H9 (cell line): ENCODE data around the gene CFAP97. TPM values are rescaled to one million over a fixed set of nuclear protein-coding genes. Genes with fewer than 3 reads are reported as not detected.
A peak's percentile ranks its signal among the peaks of the same experiment; 100 is the strongest.

Source experiments
- DNase-seq: peaks from one replicate; pipeline ENCODE4 v3.0.0-alpha.2; 2017
- H2AFZ ChIP-seq: one replicate; pipeline ENCODE4 v1.6.1; 2013; ENCODE audit warnings: mild to moderate bottlenecking, low read length, control low read depth, moderate library complexity
- H2AK5ac ChIP-seq: 2 replicates; pipeline ENCODE4 v1.6.1; 2013; ENCODE audit warnings: low read length, control low read depth, mixed read lengths; ENCODE audit not compliant: insufficient read length
- H2BK120ac ChIP-seq: one replicate; pipeline ENCODE4 v1.6.1; 2013; ENCODE audit warnings: low read depth, mild to moderate bottlenecking, low read length, control low read depth, inconsistent platforms; ENCODE audit not compliant: poor library complexity, severe bottlenecking
- H2BK12ac ChIP-seq: 2 replicates; pipeline ENCODE4 v1.6.1; 2013; ENCODE audit warnings: low read length, control low read depth, mixed read lengths, low read depth; ENCODE audit not compliant: insufficient read length
- H2BK15ac ChIP-seq: 2 replicates; pipeline ENCODE4 v1.6.1; 2013; ENCODE audit warnings: low read depth, low read length, control low read depth
- H2BK20ac ChIP-seq: one replicate; pipeline ENCODE4 v1.6.1; 2013; ENCODE audit warnings: low read depth, mild to moderate bottlenecking, low read length, control low read depth, inconsistent platforms; ENCODE audit not compliant: poor library complexity, severe bottlenecking
- H2BK5ac ChIP-seq: 2 replicates; pipeline ENCODE4 v1.6.1; 2013; ENCODE audit warnings: low read length, control low read depth, mixed read lengths; ENCODE audit not compliant: insufficient read length
- H3K14ac ChIP-seq: 2 replicates; pipeline ENCODE4 v1.6.1; 2013; ENCODE audit warnings: low read length, control low read depth; ENCODE audit not compliant: insufficient read depth
- H3K18ac ChIP-seq: 2 replicates; pipeline ENCODE4 v1.6.1; 2013; ENCODE audit warnings: low read depth, mild to moderate bottlenecking, mixed read lengths, low read length, control low read depth; ENCODE audit not compliant: insufficient read length
- H3K23ac ChIP-seq: 2 replicates; pipeline ENCODE4 v1.6.1; 2013; ENCODE audit warnings: low read length, control low read depth, mixed read lengths, low read depth; ENCODE audit not compliant: insufficient read length
- H3K23me2 ChIP-seq: 2 replicates; pipeline ENCODE4 v1.6.1; 2013; ENCODE audit warnings: low read depth, mild to moderate bottlenecking, mixed read lengths, low read length, control low read depth; ENCODE audit not compliant: insufficient read length, poor library complexity, severe bottlenecking
- H3K27ac ChIP-seq: 2 replicates; pipeline ENCODE4 v1.5.1; 2013; ENCODE audit warnings: low read length, control low read depth, mixed read lengths, low read depth; ENCODE audit not compliant: insufficient read length
- H3K27me3 ChIP-seq: 2 replicates; pipeline ENCODE4 v1.6.1; 2013; ENCODE audit warnings: low read length, control low read depth, inconsistent platforms; ENCODE audit not compliant: insufficient read depth
- H3K4ac ChIP-seq: 2 replicates; pipeline ENCODE4 v1.6.1; 2013; ENCODE audit warnings: low read depth, mild to moderate bottlenecking, control low read depth, inconsistent platforms, low read length, moderate library complexity
- H3K4me1 ChIP-seq: 2 replicates; pipeline ENCODE4 v1.6.1; 2013; ENCODE audit warnings: low read length, control low read depth, inconsistent platforms; ENCODE audit not compliant: insufficient read depth
- H3K4me2 ChIP-seq: 2 replicates; pipeline ENCODE4 v1.6.1; 2013; ENCODE audit warnings: low read length, control low read depth, mixed read lengths; ENCODE audit not compliant: insufficient read length, insufficient read depth
- H3K56ac ChIP-seq: 2 replicates; pipeline ENCODE4 v1.6.1; 2013; ENCODE audit warnings: low read depth, mild to moderate bottlenecking, mixed read lengths, low read length, control low read depth; ENCODE audit not compliant: insufficient read length
- H3K79me1 ChIP-seq: 2 replicates; pipeline ENCODE4 v1.6.1; 2013; ENCODE audit warnings: low read depth, mild to moderate bottlenecking, moderate library complexity, low read length, control low read depth, inconsistent platforms; ENCODE audit not compliant: insufficient read depth, poor library complexity, severe bottlenecking
- H3K79me2 ChIP-seq: 2 replicates; pipeline ENCODE4 v1.6.1; 2013; ENCODE audit warnings: low read length, control low read depth, inconsistent platforms; ENCODE audit not compliant: insufficient read depth
- H3K9ac ChIP-seq: 2 replicates; pipeline ENCODE4 v1.6.1; 2013; ENCODE audit warnings: low read length, control low read depth, mixed read lengths; ENCODE audit not compliant: insufficient read length; ENCODE audit errors: extremely low read depth
- H3K9me3 ChIP-seq: one replicate; pipeline ENCODE4 v1.6.1; 2013; ENCODE audit warnings: low read depth, low read length, inconsistent platforms; ENCODE audit not compliant: control insufficient read depth
- H3T11ph ChIP-seq: one replicate; pipeline ENCODE4 v1.6.1; 2013; ENCODE audit warnings: mild to moderate bottlenecking, low read length, control low read depth, inconsistent platforms
- H4K20me1 ChIP-seq: one replicate; pipeline ENCODE4 v1.6.1; 2013; ENCODE audit not compliant: control insufficient read depth, insufficient read length, insufficient read depth
- H4K5ac ChIP-seq: 2 replicates; pipeline ENCODE4 v1.6.1; 2013; ENCODE audit warnings: low read depth, mild to moderate bottlenecking, mixed read lengths, low read length, control low read depth; ENCODE audit not compliant: insufficient read length
- H4K8ac ChIP-seq: replicated peaks from 2 replicates; pipeline ENCODE4 v1.6.1; 2013; ENCODE audit warnings: low read length, control low read depth, mixed read lengths, low read depth; ENCODE audit not compliant: insufficient read length
- H4K91ac ChIP-seq: 2 replicates; pipeline ENCODE4 v1.6.1; 2013; ENCODE audit warnings: low read depth, mild to moderate bottlenecking, moderate library complexity, mixed read lengths, low read length, control low read depth; ENCODE audit not compliant: insufficient read length
- H3K27ac Mint-ChIP-seq, 3 experiments: 2 replicates in 2 of 3; 3 replicates in 1 of 3; pipeline ENCODE4 v1.8.0; 2020 to 2021; ENCODE audit warnings: mixed read lengths in 3 of 3, mild to moderate bottlenecking in 1 of 3, moderate library complexity in 1 of 3
- H3K27me3 Mint-ChIP-seq: 2 replicates; pipeline ENCODE4 v1.8.0; 2021; ENCODE audit warnings: low read depth, mild to moderate bottlenecking, moderate library complexity, mixed read lengths
- H3K36me3 Mint-ChIP-seq, 3 experiments: 2 replicates in 2 of 3; 3 replicates in 1 of 3; pipeline ENCODE4 v1.8.0; 2020 to 2021; ENCODE audit warnings: low read depth in 3 of 3, mixed read lengths in 3 of 3; ENCODE audit not compliant: insufficient read depth in 1 of 3
- H3K4me1 Mint-ChIP-seq, 2 experiments: 2 replicates each; pipeline ENCODE4 v1.8.0; 2020; ENCODE audit warnings: mixed read lengths in 2 of 2
- H3K4me3 Mint-ChIP-seq, 2 experiments: 2 replicates in 1 of 2; 3 replicates in 1 of 2; pipeline ENCODE4 v1.8.0; 2020 to 2021; ENCODE audit warnings: mild to moderate bottlenecking in 2 of 2, mixed read lengths in 2 of 2, moderate library complexity in 1 of 2
- H3K9me3 Mint-ChIP-seq, 2 experiments: 2 replicates in 1 of 2; 3 replicates in 1 of 2; pipeline ENCODE4 v1.8.0; 2020; ENCODE audit warnings: mild to moderate bottlenecking in 2 of 2, mixed read lengths in 2 of 2, moderate library complexity in 1 of 2
- WGBS: extraction: QIAGEN DNeasy Blood & Tissue Kit; methylation state at CpG from one replicate; pipeline ENCODE4 v1.1.7; 2013; ENCODE audit warnings: missing lambda C conversion rate, low lambda C conversion rate, mixed read lengths; ENCODE audit not compliant: insufficient read length; ENCODE audit errors: extremely low coverage; 5-methylcytosine and 5-hydroxymethylcytosine counted together
- total RNA-seq: library from RNA; stranded (reverse); gene quantifications from 2 replicates; pipeline ENCODE4 v1.2.1, GENCODE V29; 2021
- TF ChIP-seq, protein P1 (sequence below): fragments of 200-600 bp; sonication (generic); conservative IDR thresholded peaks from 3 replicates; pipeline ENCODE4 v1.8.0; 2021; ENCODE audit warnings: antibody characterized with exemption, mild to moderate bottlenecking

CFAP97 gene
- total RNA-seq, 1 experiment from 2014 or later, result 39.3 TPM

- no peaks in the 10 kb centered on the region for H3K27me3 Mint-ChIP-seq
- Histone ChIP-seq H2BK15ac (no peak overlapping the region), H3K79me1 (no peaks in the 10 kb centered on the region), H3K79me2 (no peaks in the 10 kb centered on the region), H3K4ac (no peak overlapping the region), H2BK12ac (no peak overlapping the region), H3K4me1 (no peaks in the 10 kb centered on the region; the same call in 1 of the 2 replicates), H3K14ac (no peak overlapping the region), H2AFZ (no peak overlapping the region), H2BK5ac (no peak overlapping the region), H3K9ac (no peak overlapping the region), H3K4me2 (no peak overlapping the region), H2BK20ac (no peak overlapping the region), H4K91ac (no peak overlapping the region), H2AK5ac (no peak overlapping the region), H3K56ac (no peak overlapping the region), H3K9me3 (no peaks in the 10 kb centered on the region), H3T11ph (no peak overlapping the region), H3K23ac (no peak overlapping the region), H4K5ac (no peak overlapping the region), H2BK120ac (no peak overlapping the region), H3K27ac (no peak overlapping the region), H3K23me2 (no peaks in the 10 kb centered on the region), H3K27me3 (no peaks in the 10 kb centered on the region), H4K20me1 (peaks cover 4% of the 10 kb centered on the region), H3K18ac (no peak overlapping the region), H4K8ac (no peak overlapping the region)
- H3K27ac Mint-ChIP-seq, result peak overlapping the region in 1 of 3 experiments; percentile 46; a peak in 1 of 7 replicates
- peaks cover 24 to 27% of the 10 kb centered on the region in 2 experiments for H3K9me3 Mint-ChIP-seq
- TF ChIP-seq, protein P1, sequence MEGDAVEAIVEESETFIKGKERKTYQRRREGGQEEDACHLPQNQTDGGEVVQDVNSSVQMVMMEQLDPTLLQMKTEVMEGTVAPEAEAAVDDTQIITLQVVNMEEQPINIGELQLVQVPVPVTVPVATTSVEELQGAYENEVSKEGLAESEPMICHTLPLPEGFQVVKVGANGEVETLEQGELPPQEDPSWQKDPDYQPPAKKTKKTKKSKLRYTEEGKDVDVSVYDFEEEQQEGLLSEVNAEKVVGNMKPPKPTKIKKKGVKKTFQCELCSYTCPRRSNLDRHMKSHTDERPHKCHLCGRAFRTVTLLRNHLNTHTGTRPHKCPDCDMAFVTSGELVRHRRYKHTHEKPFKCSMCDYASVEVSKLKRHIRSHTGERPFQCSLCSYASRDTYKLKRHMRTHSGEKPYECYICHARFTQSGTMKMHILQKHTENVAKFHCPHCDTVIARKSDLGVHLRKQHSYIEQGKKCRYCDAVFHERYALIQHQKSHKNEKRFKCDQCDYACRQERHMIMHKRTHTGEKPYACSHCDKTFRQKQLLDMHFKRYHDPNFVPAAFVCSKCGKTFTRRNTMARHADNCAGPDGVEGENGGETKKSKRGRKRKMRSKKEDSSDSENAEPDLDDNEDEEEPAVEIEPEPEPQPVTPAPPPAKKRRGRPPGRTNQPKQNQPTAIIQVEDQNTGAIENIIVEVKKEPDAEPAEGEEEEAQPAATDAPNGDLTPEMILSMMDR, result no peak
- peaks cover 5 to 13% of the 10 kb centered on the region in 2 experiments; a peak in 3 of 4 replicates for H3K4me1 Mint-ChIP-seq
- H3K36me3 Mint-ChIP-seq, result peaks cover 24 to 35% (median 32%) of the 10 kb centered on the region in 3 experiments
- no peak for DNase-seq
- H3K4me3 Mint-ChIP-seq, result no peak overlapping the region; a peak in 1 of 5 replicates
- no CpG with 5 or more reads among the region's 5 CpGs for WGBS
Observed at GRCh38 chr4:185238215-185238681, 34.4 kb upstream of the CFAP97 start.
